GM21526 (cell line): ENCODE data around the gene NUP160.
"Not testable (repeated sequence)": the region's sequence is repeated elsewhere in the genome, so short reads cannot be mapped to it uniquely, and the experiment has no call there.

Source experiments
- ATAC-seq: cut with Tn5 transposase; IDR thresholded peaks from one replicate; pipeline ENCODE4 v1.9.1; 2021; ENCODE audit warnings: moderate library complexity; ENCODE audit not compliant: unreplicated experiment, low FRiP score

Gene NUP160

DNA sequence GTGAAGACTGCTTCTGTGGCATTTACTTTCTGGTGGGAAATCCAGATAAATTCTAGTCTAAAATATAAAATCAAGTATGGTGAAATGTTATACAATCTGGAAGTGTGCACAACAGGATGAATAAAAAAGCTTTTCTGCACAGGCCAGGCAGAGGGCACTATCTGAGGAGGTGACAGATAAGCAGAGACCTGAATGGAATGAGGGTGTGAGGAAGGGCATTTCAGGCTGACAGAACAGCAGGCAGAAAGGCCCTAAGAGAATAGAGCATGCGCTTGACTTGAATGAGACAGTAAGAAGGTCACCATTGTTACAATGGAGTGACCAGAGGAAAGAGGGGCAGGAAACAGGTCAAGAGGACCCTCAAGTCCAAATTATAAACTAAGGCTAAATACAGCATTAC, 47.4 kb downstream of the NUP160 start:
- ATAC-seq: no peak

DNA sequence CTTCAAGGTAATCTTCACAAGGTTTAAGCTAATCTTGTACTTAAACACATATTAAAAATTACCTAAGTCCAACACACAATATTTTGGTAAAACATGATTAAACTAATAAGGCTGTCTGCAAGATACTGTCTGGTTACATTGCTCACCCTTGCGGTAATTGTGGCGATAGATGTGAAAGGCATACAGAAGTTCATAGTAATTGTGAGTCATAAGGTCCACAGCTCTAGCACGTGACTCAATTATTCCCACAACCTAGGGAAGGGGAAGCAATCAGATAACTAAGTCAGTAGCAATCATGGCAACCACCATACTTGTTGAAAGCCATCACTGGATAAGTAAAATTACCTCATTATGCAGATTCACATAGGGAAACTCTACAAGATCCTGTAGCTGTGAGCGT, 50.5 kb downstream of the NUP160 start:
- no peak for ATAC-seq

DNA sequence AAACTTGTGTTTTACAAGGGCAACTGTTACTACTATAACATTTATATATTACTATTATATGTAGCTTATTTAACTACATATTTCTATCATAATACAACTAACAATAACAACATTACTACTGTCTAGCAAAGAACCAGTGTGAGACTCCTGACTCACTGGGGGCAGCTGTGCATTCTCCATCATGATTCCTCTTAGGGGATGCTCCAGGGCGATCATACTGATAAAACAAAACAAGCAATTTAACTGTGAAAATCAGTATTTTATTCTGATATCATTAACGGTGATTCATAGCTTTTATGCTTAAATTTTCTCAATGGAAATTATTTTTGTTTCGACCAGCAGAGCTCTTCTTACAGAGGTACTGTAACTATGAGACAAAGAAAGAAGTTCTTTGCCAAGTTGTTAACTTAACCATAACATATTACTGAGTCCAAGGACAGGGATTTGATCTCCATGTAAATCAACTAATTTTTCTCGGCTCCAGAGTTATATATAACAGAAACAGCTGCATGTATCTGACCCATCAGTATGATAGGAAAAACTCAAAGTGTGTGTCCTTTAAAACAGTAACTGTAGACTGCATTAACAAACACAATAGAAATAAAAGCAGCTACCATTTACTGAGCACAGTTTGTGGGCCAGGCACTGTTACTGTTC, 56.2 kb downstream of the NUP160 start:
- ATAC-seq: no peak

DNA sequence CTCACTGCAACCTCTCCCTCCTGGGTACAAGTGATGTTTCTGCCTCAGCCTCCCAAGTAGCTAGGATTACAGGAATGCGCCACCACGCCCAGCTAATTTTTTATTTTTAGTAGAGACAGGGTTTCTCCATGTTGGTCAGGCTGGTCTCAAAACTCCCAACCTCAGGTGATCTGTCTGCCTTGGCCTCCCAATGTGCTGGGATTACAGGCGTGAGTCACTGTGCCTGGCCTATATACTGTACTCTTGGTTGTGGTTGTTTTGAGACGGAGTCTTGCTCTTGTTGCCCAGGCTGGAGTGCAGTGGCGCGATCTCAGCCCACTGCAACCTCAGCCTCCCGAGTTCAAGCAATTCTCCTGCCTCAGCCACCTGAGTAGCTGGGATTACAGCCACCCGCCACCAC, 58.1 kb downstream of the NUP160 start:
- ATAC-seq: not testable (repeated sequence)

DNA sequence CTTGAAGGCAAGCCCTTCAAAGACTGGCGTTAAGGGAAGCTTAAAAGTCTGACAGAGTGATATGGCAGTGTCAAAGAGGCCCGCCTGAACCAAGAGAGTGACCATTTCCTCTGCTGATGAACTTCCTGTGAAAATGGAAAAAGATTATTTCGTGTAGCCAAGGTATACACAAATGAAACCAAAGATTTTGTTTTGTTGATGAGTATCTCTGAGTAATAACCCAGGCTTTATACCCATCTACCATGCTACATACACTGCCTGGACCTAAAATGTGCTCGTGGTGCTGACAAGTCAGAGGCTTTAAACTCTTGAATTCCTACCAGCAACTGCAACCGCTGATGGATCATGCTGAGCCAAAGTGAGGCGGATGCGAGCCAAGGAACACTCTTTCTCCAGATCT, 60.0 kb downstream of the NUP160 start:
- no peak for ATAC-seq

DNA sequence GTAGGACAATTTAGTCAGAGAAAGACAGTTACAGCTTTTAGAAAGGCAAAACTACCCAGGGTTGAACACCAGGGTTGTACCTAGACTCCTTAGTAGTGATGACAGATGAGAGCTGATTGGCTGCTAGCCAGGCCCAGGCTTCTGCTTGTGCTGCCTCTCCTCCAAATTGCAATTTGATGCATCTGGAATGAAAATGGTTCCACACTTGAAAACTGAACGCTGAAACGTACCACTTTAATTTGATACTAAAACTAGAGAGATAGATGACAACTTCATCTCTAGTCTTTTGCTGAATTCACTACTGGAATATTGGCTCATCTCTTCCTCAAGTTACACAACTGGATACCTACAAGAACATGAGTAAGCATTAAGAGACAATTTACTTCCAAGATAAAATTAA, 61.8 kb downstream of the NUP160 start:
- ATAC-seq: no peak

DNA sequence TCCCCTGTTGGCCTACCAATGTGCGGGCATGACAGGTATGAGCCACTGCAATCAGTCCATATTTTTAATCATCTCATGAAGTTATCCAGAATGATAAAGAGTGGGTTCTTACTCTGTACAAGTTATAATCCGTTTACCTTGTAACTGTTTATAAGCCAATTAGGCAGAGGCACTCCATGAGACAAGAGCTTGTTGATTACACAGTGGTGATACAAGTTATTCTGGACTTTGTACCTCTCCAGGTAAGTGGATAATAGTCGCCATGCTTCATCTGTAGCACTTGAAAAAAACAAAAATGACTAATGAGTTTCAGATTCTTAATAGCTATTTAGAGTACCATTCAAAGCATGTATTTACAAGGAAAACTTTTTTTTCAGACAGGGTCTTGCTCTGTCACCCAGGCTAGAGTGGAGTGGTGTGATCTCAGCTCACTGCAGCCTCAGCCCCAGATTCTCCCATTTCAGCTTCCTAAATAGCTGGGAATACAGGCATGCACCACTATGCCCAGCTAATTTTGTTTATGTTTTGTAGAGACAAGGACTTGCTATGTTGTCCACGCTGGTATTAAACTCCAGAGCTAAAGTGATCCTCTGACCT, 63.3 kb downstream of the NUP160 start:
- ATAC-seq: no peak

DNA sequence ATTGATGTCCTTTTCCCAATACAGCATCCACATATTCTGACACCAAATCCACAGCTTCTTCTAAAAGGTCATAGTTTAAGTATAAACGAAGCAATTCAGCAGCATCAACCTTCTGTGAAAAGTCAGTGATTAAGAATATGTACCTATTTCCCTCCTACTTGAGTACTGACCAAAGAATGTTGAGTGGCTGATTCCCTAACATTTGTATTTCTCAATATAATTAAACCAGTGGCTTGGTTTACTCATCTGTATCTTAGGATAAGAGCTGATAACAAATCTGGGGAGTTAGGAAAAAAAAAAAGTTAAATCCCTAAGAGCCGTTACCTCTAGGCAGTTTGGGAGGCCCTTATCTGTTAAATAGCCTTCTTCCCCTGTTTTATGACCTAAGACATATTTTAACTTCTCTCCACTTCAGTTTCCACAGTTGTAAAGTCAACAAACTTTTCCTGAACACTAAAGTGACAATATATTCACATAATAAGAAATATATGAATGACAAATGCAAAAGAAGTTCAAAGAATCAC, 65.0 kb downstream of the NUP160 start:
- ATAC-seq: no peak

DNA sequence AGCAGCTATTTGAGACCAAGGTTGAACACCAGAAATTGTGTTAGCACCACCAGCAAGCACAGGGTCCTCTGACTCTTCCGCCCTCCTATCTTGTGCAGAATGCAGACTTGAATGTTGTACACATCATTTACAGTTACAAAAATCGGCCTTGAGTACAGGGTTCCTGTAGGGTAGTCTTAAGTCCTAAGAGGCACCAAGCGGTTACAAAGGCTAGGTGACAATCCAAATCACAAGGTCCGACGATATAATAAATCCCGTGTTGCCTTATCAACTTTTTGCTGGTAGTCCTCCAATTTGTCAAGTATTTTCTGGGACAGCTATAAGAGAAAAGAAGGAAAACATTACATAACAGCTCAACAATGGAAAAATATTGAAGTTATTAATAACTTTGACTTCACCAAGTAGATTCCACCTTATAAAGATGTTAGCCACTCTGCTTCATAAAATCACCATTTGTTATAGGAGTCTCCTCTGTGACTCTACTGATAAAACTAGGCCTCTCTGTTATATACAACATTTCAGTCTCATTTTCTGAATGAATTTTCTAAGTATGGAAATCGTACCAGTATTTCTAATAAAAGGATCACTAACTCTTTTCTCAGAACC, 69.2 kb downstream of the NUP160 start:
- ATAC-seq: no peak

DNA sequence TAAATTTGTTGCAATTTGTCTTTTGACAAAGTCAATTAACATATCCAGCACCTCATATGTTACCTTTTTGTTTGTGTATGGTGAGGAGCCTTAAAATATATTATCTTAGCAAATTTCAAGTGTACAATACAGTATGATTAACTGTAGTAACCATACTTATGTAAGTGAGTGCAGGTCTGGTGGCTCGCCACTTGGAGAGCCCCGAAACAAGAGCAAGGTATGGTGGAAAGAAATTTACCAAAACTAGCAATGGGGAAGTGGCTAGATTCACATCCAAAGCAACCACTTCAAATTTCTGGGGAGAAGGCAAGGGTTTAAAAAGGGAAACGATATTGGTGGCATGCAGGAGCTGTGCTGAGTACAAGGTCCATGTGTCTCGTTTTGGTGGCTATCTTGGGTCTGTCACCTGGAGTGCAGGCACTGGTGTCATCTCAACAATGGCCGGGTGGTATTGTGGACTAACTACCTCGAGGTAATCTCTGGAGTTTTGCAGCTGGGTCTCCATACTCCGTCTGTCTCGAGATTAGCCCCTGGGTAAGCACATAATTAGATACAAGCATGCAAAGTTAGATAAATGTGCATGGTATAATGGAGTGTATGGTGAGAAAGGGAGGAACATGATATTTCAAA, 72.8 kb downstream of the NUP160 start:
- no peak for ATAC-seq

DNA sequence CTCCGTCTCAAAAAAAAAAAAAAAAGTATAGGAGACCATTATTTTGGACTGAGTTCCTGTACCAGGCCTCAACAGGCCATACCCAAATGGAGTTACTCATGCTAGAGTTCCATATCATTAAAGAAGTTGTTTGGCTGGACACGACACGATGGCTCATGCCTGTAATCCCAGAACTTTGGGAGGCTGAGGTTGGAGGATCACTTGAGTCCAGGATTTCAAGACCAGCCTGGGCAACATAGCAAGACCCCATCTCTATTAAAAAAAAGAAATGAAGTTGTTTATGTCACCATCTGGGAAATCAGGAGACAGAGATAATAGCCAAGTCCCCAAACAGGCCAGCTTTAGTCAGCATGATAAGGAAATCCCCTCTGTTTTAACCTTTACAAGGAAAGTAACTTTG, 74.3 kb downstream of the NUP160 start:
- no peak for ATAC-seq

DNA sequence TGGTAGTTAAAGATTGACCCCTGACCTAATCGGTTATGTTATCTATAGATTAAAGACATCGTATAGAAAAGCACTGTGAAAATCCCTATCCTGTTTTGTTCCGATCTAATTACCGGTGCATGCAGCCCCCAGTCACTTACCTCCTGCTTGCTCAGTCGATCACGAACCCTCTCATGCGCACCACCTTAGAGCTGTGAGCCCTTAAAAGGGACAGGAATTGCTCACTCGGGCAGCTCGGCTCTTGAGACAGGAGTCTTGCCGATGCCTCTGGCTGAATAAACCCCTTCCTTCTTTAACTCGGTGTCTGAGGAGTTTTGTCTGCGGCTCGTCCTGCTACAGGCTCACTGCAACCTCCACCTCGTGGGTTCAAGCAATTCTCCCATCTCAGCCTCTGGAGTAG, 78.6 kb downstream of the NUP160 start:
- ATAC-seq: not testable (repeated sequence)

DNA sequence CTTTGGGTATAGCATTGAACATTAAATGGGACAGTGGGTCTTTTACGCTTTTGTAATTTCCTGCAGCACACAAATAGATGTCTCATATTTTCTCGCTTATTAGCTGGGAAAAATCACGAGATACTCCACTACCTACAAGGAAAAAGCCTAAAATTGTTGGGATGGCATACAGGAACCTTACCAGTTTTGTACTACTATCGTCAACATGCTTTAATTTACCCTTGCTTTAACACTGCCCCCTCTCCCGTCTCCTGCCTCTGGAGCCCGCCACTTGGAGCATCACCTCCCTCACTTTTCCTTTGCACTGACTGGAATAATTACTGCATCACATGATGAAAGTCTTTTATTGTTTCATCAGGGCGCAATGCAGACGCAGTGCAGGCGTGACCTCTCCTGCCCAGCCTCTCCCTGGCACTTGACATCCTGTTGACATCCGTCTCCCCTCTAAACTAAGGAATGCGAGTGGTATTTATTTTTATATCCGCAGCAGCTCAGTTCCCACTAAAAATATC, 80.0 kb downstream of the NUP160 start:
- no peak for ATAC-seq

DNA sequence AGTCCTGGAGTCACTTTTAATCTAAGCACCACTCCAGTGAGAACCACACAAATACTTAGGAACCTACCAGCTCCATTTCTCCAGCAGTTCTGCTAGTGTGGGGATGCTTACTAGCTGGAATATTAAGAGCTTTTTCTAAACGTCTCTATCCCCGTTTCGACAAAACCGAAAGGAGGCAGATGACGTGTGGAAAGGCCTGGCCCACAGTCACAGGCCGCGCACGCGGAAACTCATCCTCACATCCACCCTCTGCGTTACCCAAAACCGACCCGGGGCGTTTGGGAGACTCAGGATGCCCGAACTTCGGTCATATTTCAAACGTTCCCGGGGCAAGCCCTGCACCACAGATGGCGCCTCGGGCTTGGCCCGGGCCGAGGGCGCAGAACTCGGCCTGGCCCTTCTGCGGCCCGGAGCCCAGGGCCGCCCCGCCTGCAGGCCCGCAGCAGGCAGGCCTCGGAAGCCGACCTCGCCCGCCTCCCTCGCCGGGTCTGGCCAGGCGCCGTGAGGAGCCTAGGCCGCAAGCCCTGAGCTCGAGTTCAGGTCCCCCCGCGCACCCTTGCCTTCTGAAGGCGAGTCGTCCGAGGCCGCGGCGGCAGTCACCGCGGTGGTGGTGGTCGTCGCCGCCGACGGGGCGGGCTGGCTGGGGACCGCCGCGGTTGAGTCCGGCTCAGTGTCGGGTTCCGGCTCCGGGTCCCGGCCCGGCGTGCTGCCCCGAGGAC, 81.5 kb downstream of the NUP160 start:
- peak; percentile 35 for ATAC-seq

DNA sequence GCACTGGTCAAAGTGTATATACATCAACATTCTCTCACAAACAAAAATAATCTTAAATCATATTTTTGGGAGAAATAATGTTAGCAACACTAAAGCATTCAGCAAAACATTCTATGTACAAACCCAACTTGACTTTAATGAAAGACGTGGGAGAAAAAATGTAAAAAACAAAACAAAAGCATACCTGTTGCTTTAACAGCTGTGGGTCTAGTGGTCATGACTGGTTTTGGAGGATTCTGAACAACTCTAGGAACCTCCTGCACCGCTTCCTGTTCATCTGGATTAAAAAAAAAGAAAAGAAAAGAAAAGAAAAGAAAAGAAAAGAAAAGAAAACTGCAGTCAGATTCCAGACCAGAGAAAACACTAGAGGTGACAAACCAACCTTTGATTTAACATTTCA, 83.1 kb downstream of the NUP160 start:
- ATAC-seq: no peak

DNA sequence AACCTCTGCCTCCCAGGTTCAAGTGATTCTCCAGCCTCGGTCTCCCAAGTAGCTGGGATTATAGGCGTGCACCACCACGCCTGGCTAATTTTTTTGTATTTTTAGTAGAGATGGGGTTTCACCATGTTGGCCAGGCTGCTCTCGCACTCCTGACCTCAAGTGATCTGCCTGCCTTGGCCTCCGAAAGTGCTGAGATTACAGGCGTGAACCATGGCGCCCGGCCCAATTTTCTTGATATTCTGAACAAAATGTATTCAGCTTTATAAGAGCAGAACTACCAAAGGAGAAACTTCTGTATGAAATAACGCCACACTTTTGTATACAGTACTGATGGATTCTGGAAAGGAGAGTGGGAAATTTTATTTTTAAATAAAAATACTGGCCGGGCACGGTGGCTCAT, 88.9 kb downstream of the NUP160 start:
- not testable (repeated sequence) for ATAC-seq

DNA sequence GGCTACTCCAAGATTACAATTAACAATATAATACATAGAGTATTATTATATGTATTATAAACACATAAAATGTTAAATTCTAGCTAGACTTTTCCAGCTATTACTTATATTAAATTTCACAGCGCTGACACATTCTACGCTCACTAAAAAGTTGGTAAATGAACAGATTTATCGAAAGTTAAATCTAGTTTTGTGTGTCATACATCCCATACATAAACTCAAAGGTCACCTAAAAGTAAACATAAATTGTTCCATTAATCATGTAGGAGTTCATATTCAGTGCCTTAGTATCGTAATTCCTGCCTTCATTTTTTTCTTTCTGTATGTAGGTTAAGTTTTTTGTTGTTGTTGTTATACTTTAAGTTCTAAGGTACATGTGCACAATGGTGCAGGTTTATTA, 91.9 kb downstream of the NUP160 start:
- ATAC-seq: no peak

DNA sequence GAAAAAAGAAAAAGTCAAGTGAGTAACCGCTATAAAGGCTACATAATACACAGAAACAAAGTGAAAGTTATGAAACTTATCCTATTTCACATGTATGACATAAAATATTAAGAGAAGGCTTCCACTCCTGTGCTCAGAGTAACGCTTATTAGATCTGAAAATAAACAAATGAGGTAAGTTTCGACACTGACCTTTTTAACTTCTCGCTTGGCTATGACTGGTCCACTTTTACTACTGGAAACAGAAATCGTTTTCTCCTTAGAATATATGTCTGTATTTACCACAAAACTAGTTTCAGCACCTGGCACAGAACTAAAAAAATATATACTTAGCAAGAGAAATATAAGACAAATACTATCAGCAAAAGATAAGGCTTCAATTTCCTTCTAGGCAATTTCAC, 97.4 kb downstream of the NUP160 start:
- no peak for ATAC-seq

DNA sequence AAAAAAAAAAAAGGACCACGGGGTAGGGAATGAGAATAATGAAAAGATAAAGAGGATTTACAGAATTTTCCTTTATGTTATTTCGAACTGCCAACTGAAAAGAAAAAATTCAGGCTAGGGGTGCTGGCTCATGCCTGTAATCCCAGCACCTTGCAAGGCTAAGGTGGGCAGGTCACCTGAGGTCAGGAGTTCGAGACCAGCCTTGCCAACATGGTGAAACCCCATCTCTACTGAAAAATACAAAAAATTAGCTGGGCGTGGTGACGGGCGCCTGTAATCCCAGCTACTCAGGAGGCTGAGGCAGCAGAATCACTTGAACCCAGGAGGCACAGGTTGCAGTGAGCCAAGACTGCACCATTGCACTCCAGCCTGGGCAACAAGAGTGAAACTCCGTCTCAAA, 105.7 kb downstream of the NUP160 start:
- ATAC-seq: not testable (repeated sequence)

DNA sequence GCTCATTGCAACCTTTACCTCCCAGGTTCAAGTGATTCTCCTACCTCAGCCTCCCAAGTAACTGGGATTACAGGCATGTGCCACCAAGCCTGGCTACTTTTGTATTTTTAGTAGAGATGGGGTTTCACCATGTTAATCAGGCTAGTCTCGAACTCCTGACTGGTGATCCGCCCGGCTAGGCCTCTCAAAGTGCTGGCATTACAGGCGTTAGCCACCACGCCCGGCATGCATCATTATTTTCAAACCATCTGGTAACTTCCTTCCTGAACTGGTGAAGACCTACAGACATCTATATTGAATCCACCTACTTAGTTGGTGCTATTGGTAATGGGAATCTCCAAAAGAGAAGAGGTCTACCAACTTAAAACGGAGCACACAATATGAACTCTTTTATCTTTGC, 110.3 kb downstream of the NUP160 start:
- not testable (repeated sequence) for ATAC-seq

DNA sequence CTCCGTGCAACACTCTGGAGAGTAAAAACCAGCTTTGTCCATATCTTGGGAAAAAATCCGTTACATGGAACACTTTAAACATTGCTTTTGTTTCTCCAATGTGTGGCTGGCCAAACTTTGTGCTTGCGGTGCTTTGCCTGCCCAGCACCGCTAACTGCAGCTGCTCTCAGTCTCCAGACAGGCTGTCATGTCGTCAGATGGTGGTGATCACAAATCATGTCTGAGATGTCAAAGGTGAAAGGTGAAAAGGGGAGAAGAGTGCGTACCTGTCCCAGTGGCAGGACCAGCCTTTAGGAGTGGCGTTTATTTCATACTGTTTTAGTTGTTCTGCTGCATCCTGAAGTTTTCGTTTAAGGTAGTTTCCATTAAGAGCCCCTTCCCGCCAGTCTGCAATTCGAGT, 115.9 kb downstream of the NUP160 start:
- ATAC-seq: no peak
